LNCaP clone FGC (cell line): Measurements from ENCODE around the gene MIF4GD.

Experiments used
- DNase-seq: peaks from one replicate; pipeline ENCODE4 v3.0.0-alpha.2; 2011; ENCODE audit warnings: low read depth
- H3K4me3 ChIP-seq: 2 replicates; pipeline ENCODE4 v1.5.1; 2011; ENCODE audit warnings: mild to moderate bottlenecking, low read depth, low read length, control low read depth
- CTCF ChIP-seq: IDR thresholded peaks from 2 replicates; pipeline ENCODE4 v1.5.1; 2012; ENCODE audit warnings: mild to moderate bottlenecking; ENCODE audit not compliant: control insufficient read depth, insufficient read depth; ENCODE audit errors: extremely low read depth

Gene MIF4GD

DNA sequence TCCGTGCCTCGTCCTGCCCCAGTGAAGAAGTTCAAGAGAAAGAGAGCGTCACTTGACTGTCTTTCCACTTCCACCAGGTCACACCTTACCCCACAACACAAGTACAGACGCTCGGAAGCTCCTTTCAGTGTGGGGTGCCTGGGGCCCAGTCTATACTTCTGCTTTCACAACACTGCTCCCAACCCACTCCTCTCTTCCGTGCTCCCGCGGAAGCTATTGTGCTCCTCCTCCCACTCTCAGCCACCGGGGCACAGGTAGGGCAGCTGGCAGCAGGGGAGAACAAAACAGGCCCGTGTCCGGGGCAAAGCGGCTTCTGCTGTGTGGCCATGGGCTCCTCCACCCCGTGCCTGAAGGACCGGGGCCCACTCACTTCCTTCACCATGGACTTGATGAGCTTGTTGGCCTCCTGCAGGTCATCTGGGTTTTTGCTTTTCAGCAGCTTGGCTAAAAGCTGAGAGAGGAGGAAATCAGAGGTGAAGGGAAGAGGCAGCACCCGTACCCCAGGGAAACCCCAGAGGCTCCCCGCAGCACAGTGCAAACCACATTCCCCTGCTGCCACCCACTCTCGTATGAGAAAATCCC is 28.5 kb downstream of the MIF4GD start:
- no peak overlapping the region for H3K4me3 ChIP-seq
- no peak for TF ChIP-seq CTCF
- no peak for DNase-seq

DNA sequence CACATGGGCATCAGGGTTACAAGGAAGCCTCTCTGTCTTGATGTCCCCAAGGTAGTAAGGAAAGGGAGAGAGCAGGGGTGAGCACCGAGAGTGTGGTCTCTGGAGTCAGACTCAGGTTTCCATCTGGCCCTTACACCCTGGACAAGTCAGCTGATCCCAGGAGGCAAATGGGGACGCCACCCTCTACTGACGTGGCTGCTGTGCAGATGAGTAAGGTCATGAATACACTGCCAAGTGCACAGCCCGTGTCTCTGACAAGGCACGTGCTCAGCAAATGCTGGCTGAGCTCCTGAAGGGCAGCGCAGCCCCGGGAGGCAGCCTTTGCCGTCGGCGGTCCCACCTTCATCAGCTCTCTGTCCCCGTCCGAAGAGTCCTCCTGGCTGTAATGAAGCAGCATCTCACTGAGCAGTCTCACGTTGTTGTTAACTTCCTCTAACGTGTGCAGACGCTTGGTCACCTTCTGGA is 29.0 kb downstream of the MIF4GD start:
- no peak for TF ChIP-seq CTCF
- no peak overlapping the region for H3K4me3 ChIP-seq
- no peak for DNase-seq

- no peak overlapping the region for H3K4me3 ChIP-seq
- TF ChIP-seq CTCF = no peak
- DNase-seq = no peak
These were observed 29.5 kb downstream of the MIF4GD start for GRCh38 chr17:75241502-75241901.

- no peak for DNase-seq
- TF ChIP-seq CTCF = no peak
- H3K4me3 ChIP-seq = no peak overlapping the region
These were observed 29.9 kb downstream of the MIF4GD start for GRCh38 chr17:75241143-75241430.

DNA sequence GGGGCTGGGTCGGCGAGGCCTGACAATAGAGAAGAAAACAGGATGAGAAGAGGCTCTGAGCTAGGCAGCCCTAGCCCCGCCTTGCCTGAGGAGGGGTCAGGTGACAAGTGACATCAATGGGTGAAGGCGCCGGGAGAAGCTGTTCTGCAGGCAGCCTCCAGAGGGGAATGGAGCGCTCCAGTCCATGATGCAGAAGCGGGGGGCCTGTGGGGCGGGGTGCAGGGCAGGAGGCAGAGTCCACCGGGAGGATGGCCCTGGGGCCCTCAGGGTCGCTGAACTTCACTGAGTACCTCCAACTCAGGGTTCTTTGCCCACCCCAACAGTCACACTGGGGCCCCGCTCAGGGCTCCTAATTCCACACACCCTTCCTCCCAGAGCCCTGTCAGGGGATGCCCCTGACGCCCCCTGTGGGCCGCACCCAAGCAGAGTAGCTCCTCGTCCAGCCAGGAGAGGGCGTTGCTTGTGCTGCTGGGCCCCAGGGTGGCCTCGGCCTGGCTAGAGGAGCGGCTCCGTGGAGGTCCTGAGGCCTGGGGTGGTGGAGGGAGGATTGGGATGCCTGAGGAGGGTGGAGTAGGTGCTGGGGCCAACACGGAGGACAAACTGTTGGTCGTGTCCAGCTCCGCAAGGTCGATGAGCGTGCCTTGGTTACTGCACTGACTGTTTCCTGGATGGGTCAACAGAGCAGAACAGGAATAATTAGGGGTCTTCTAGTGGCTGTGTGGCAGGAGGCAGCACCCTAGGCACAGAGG is 30.5 kb downstream of the MIF4GD start:
- no peak overlapping the region for H3K4me3 ChIP-seq
- peak; percentile 69 for TF ChIP-seq CTCF
- no peak for DNase-seq

DNA sequence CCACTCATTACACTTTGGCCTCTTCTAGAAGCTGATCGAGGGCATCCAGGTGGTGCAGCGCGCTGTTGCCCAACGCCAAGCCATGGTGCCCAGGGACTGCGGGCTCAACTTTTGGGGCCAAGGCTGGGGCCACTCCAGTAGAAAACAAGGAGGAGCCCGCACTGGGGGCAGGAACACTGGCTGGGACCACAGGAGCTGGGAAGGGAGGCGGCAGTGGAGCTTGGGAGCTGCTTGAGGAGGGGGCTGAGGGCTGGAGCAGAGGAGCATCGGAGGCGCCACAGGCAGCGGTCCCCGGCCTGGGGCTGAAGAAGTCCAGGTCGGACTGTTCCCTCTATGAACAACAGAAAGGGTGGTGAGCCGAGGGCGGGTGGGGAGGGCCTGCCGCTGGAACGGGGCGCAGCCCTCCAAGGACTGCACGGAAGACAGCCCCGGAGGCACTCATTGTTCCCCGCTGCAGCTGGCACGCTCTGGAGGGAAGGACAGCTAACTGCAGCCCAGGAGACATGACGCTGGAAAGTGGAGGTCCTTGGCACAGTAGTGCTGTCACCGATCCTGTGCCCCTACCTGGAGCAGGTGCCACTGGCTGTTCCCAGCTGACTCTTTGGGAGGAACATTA is 31.1 kb downstream of the MIF4GD start:
- no peak overlapping the region for H3K4me3 ChIP-seq
- no peak for DNase-seq
- TF ChIP-seq CTCF = no peak
